Medulla oblongata (tissue), 1 donor: ENCODE measurements around the gene OLFML3.
"Not testable (repeated sequence)": the region's sequence is repeated elsewhere in the genome, so short reads cannot be mapped to it uniquely, and the experiment has no call there.

Experiments used
- DNase-seq: peaks from one replicate; pipeline ENCODE4 v3.0.0-alpha.2; 2015; ENCODE audit errors: extremely low spot score

OLFML3 gene

GRCh38 chr1:113991467-113991997 is 12.3 kb downstream of the OLFML3 start:
- DNase-seq = no peak

DNA sequence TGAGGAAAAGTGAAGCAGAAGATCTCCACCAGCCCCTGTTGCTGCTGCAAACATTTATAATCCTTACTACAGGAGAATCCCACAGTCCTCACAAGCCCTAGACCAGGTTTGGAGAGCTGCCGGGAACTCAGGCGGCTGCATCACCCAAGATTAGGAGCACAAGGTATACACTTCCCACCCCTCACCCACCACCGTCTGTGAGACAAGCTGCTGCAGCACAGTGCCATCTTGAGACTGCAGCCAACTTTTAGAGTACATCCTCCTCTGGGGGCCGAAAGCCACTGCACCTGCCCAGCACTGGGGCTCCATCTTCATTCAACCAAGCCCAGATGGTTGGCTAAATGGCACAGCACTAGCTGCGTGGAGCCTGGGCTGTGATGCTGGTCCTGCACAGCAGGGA is 13.8 kb downstream of the OLFML3 start:
- no peak for DNase-seq

DNA sequence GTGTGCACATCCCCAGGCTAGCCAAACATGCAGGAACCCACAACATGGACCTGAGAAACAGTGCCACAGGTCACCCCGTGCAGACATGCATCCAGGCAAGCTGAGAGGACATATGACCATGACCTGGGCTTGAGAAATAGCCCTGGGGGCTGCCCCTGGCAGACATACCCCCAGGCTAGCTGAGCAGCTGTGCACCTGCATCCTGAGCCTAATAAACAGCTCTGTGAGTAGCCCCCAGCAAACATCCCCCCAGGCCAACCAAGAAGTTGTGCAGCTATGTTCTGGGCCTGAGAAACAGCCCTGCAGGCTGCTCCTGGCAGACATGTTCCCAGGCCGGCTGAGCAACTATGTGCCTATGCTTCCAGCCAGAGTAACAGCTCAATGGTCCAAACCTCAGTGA is 14.5 kb downstream of the OLFML3 start:
- DNase-seq = no peak

GRCh38 chr1:113995382-113995781 is 16.1 kb downstream of the OLFML3 start:
- no peak for DNase-seq

DNA sequence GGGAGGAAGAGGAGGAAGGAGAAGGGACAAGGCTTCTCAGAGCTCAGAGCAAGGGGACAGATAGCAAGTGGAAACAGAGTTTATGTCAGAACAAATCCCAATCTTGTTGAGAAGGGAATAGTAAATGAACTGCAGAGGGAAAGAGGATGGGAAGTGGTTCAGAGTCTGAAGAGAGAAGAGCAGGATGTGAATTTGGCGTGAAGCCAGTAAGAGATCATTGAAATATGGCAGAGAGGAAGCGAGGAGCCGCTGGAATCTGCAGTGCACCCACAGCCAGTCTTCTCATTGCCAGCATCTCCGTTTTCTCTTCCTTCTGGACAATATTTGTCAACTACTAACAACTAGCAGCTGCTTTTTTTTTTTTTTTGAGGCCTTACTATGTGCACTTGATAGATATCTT is 19.1 kb downstream of the OLFML3 start:
- DNase-seq = peak; percentile 20

DNA sequence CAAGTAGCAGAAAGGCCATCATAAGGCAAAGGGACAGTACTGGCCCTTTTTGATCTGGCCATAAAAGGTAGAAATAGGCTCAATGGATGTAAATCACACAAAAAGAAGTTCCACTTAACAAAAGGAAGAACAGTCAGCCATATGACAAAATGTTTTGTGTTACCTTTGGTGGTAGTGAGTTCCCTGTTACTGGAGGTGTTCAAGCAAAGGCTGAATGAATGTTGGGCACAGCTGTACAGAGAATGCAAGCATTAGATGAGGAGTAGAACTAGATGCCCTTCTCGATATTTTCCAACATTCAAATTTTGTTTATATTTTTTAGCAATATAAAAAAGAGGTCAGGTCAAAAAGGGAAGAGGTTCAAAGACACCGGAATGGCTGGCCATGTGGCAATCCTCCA is 20.0 kb downstream of the OLFML3 start:
- DNase-seq = no peak

DNA sequence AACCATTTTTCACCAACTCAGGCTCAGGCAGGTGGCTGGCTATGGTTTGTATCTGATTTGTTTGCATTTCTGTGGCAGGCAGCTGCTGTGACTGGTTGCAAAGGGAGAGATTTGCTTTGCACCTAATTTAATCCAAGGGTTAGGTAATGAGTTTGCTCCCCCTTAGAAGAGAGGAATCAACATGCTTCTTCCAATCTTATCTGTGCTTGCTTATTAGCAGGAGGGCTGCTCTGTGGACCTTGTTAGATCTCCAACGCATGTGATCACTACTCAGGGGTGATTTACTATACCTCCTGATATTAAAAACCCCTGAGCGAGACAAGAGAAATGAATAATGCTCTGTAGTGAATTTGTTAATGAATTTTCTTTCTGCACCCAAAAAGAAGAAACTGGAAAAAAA is 20.5 kb downstream of the OLFML3 start:
- DNase-seq = no peak

DNA sequence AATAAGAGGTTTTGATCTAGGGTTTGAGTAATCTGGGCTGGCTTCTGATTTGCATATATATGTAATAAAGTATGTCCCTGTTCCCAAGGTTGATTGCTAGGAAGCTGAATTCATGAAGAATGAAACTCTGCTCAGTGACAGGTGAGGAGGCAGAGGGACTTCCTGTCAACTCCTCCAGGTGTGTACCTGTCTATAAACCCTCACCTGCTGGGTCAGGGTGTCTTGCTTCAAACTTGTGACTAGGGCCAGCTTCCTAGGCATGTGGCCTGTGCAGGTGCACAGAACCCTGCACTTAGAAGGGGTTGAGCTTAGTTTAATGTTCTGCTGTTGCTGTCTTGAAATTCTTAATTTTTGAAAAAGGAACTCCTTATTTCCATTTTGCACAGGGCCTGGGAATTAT is 21.1 kb downstream of the OLFML3 start:
- DNase-seq = no peak

- DNase-seq = no peak
Measured at GRCh38 chr1:114002492-114003239, 23.4 kb downstream of the OLFML3 start.

GRCh38 chr1:114003431-114003830 is 24.2 kb downstream of the OLFML3 start:
- DNase-seq = no peak

GRCh38 chr1:114006825-114007224 is 27.6 kb downstream of the OLFML3 start:
- DNase-seq = not testable (repeated sequence)

- no peak for DNase-seq
Measured at GRCh38 chr1:114008480-114008941, 29.2 kb downstream of the OLFML3 start.

DNA sequence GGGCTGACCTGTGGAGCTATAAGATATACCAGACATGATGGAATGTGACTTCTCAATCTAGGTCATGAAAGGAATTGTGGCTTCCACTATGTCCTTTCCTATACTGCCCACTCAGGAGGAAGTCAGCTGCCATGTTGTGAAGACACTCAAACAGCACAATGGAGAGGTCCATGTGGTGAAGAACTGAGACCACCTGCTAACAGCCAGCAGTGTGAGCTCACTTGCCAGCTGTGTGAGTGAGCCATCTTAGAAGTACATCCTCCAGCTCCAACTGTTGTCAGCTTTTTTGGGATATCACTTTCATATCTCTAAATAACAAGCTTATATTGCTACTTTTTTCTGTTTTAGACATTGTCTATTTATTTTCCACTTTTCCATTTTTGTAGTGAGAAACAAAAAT is 29.7 kb downstream of the OLFML3 start:
- no peak for DNase-seq

DNA sequence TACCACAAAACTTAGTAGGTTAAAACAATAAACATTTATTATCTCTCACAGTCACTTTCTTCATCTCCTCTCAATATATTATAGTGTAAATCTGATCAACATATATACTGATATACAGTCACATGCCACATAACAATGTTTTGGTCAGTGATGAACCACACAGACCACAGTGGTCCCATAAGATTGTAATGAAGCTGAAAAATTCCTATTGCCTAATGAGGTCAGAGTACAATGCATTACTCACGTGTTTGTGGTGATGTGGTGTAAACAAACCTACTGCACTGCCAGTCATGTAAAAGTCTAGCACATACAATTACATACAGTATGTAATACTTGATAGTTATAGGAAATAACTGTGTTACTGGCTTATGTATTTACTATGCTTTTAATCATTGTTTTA is 30.1 kb downstream of the OLFML3 start:
- DNase-seq = no peak

DNA sequence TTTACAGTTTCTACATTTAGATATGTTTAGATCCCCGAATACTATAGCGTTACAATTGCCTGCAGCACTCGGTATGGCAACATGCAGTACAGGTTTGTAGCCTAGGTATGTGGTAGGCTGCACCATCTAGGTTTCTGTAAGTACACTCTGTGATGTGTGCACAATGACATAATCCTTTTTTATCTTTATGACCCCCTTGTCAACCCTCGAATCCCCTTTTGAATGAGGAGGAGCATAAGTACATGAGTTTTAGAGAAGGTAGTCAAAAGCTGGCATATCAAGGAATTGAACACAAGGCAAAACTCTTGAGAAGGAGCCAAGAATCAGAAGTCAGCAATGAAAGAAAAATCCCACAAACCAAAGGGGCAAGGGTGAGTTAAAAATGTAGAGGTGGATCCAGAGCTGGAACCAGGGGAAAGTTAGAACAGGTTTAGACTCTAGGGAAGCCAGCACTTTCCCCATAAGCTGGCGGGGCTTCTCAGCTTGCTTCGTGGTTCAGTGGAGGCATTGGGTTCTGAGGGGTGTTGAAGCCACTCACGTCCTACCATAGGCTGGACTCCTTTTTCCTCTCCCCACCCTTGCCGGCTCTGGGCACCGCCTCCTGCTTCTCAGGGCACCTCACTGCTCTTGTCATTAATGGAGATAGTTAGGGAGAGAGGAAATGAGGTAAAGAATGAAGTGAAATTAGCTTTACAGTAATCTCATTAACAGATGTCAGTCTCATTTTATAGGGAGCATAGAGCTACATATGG is 31.3 kb downstream of the OLFML3 start:
- no peak for DNase-seq

DNA sequence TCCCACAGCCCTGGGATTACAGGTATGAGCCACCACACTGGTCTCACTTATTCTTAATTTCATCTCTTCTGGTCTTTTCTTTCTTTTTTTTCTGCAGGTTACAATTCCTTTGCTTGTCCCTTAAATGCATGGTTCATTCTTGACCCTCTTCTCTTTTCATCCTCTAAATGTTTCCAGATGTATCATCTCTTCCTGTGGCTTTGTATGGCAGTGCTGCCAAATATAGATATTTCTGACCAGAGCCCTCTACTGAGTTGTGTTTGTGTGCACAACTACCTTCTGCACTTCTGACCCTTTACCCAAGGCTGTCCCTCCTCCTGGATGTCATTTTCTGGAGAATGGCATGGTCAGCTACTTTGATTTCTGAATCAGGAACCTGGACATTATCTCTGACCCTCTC is 32.5 kb downstream of the OLFML3 start:
- no peak for DNase-seq

DNA sequence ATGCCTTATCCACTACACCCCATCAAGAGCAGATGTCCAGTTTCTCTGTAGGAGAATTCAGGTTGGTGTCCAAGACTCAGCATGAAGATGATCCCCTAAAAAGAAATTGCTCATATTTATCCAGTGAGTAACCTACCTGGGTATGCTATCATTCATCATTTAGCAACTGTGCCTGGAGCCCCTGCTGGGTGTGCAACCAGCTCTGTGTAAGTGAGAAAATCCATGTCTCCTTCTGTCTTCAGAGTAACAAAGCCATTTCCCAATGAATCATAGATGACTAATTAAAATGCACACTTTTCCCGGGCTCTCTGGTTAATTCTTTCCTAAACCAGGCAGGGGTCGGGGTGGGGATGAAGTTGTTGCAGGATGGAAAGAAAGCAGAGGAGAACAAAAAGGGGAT is 35.8 kb downstream of the OLFML3 start:
- DNase-seq = no peak

- DNase-seq = not testable (repeated sequence)
Measured at GRCh38 chr1:114019724-114020123, 40.5 kb downstream of the OLFML3 start.

GRCh38 chr1:114021665-114022099 is 42.4 kb downstream of the OLFML3 start:
- DNase-seq = no peak

GRCh38 chr1:114022877-114023276 is 43.6 kb downstream of the OLFML3 start:
- no peak for DNase-seq

DNA sequence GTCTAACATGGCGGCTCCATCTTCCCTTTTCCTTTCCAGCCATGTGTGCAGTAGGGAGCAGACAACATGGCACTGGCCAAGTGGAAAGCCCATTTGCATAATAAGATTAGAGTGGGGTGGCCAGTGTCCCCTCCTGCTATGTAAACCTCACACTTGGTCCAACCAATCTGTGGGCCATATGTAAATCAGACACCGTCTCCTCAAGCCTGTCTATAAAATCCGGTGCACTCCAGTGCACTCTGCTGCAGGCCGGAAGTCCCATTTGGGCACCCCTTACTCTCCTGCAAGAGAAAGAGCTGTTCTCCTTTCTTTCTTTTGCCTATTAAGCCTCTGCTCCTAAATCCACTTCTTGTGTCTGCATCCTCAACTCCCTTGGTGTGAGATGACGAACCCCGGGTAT is 44.1 kb downstream of the OLFML3 start:
- no peak for DNase-seq

DNA sequence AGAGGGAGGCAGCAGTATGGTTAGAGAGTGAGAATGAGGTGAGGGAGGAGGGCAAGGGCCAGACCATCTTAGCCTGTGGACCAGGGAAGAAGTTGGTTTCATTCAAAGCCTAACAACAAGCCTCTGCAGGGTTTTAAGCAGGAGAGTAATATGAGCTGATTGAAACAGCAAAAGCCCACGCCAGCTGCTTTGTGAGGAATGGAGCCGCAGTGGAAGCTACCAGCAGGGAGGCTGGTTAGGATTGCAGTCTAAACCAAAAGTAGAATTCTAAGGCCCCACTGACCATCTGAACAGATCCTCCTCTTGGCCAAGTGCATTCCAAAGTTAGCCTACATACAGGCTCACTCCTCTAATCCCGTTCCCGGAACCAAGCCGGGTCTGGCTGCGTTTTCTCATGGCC is 44.8 kb downstream of the OLFML3 start:
- no peak for DNase-seq
